GM12872 (cell line): Measurements from ENCODE around the gene ZNF790.

Experiments
- CTCF ChIP-seq: IDR thresholded peaks from 3 replicates; pipeline ENCODE4 v1.5.1; 2011; ENCODE audit warnings: low read depth, mild to moderate bottlenecking, low read length, moderate library complexity; ENCODE audit not compliant: insufficient read depth

Gene ZNF790

GRCh38 chr19:36796714-36796992 is 41.5 kb downstream of the ZNF790 start:
- no peak for TF ChIP-seq CTCF

GRCh38 chr19:36775768-36776167 is 62.4 kb downstream of the ZNF790 start:
- no peak for TF ChIP-seq CTCF

GRCh38 chr19:36773223-36773579 is 65.0 kb downstream of the ZNF790 start:
- TF ChIP-seq CTCF, result no peak

- TF ChIP-seq CTCF, result no peak
These were observed 65.6 kb downstream of the ZNF790 start, which contains the start of gene ZNF850 for GRCh38 chr19:36772311-36773222. ZNF850 (minus strand) TSS chr19:36772807; CDS start chr19:36762606, 10,201 bp downstream.

- TF ChIP-seq CTCF, result no peak
These were observed 66.6 kb downstream of the ZNF790 start for GRCh38 chr19:36771261-36772231.
